Neural cell (in vitro differentiated cells): Measurements from ENCODE around the gene ZBTB7B. TPM values are rescaled to one million over a fixed set of nuclear protein-coding genes. Genes with fewer than 3 reads are reported as not detected.

Experiments used
- H2AFZ ChIP-seq: fragments of 200-600, 300-800 bp; sonication (generic), shearing (Covaris generic); 2 replicates; pipeline ENCODE4 v1.6.0; 2014; ENCODE audit warnings: low read depth, mild to moderate bottlenecking, antibody characterized with exemption, low read length, moderate library complexity
- H3F3A ChIP-seq: fragments of 200-600 bp; shearing (Covaris generic); 2 replicates; pipeline ENCODE4 v1.6.1; 2016; ENCODE audit warnings: mild to moderate bottlenecking, moderate library complexity, mixed read lengths, antibody characterized with exemption, low read length; ENCODE audit not compliant: insufficient read depth, poor library complexity, severe bottlenecking
- H3K27ac ChIP-seq: fragments of 200-600, 300-800 bp; sonication (generic), shearing (Covaris generic); 2 replicates; pipeline ENCODE4 v1.5.1; 2014; ENCODE audit warnings: mild to moderate bottlenecking, low read length, moderate library complexity
- H3K27me3 ChIP-seq: fragments of 300-800, 200-600 bp; sonication (generic), shearing (Covaris generic); 2 replicates; pipeline ENCODE4 v1.6.0; 2014; ENCODE audit warnings: mild to moderate bottlenecking, low read depth, low read length, moderate library complexity; ENCODE audit not compliant: insufficient read depth
- H3K36me3 ChIP-seq: fragments of 300-800, 200-600 bp; sonication (generic), shearing (Covaris generic); 2 replicates; pipeline ENCODE4 v1.5.1; 2014; ENCODE audit warnings: mild to moderate bottlenecking, antibody characterized with exemption, low read length, moderate library complexity; ENCODE audit not compliant: insufficient read depth
- H3K4me2 ChIP-seq: fragments of 300-800, 200-600 bp; sonication (generic), shearing (Covaris generic); 2 replicates; pipeline ENCODE4 v1.6.0; 2014; ENCODE audit warnings: mild to moderate bottlenecking, low read length
- H3K4me3 ChIP-seq: fragments of 300-800, 200-600 bp; sonication (generic), shearing (Covaris generic); 2 replicates; pipeline ENCODE4 v1.5.1; 2014; ENCODE audit warnings: mild to moderate bottlenecking, low read length, moderate library complexity
- H3K79me2 ChIP-seq: fragments of 200-600 bp; shearing (Covaris generic); replicated peaks from 2 replicates; pipeline ENCODE4 v1.6.0; 2014; ENCODE audit warnings: mild to moderate bottlenecking, low read length, moderate library complexity; ENCODE audit not compliant: insufficient read depth
- H3K9ac ChIP-seq: fragments of 300-800, 200-600 bp; sonication (generic), shearing (Covaris generic); 2 replicates; pipeline ENCODE4 v1.6.1; 2016; ENCODE audit warnings: mild to moderate bottlenecking, low read length, mixed read lengths
- H3K9me2 ChIP-seq: fragments of 200-600 bp; shearing (Covaris generic); 2 replicates; pipeline ENCODE4 v1.6.1; 2016; ENCODE audit warnings: mild to moderate bottlenecking, low read length, mixed read lengths; ENCODE audit not compliant: insufficient read depth
- H3K9me3 ChIP-seq: fragments of 200-600, 300-800 bp; sonication (generic), shearing (Covaris generic); 2 replicates; pipeline ENCODE4 v1.6.1; 2016; ENCODE audit warnings: mild to moderate bottlenecking, mixed run types, low read length, moderate library complexity, mixed read lengths
- H4K20me1 ChIP-seq: fragments of 200-600 bp; shearing (Covaris generic); 2 replicates; pipeline ENCODE4 v1.6.1; 2016; ENCODE audit warnings: mild to moderate bottlenecking, mixed run types; ENCODE audit not compliant: insufficient read depth
- CTCF ChIP-seq: fragments of 450-650 bp; IDR thresholded peaks from 2 replicates; pipeline ENCODE4 v1.5.1; 2014; ENCODE audit warnings: antibody characterized with exemption, mild to moderate bottlenecking, moderate library complexity; ENCODE audit not compliant: poor library complexity, severe bottlenecking
- EP300 ChIP-seq: fragments of 450-650 bp; conservative IDR thresholded peaks from 2 replicates; pipeline ENCODE4 v1.6.1; 2014; ENCODE audit warnings: antibody characterized with exemption, mild to moderate bottlenecking, moderate library complexity; ENCODE audit not compliant: poor library complexity, severe bottlenecking
- EZH2 ChIP-seq: fragments of 200-600, 300-800 bp; shearing (Covaris generic), sonication (generic); IDR thresholded peaks from 2 replicates; pipeline ENCODE4 v1.6.1; 2014; ENCODE audit warnings: antibody characterized with exemption, low read length, borderline replicate concordance, mild to moderate bottlenecking; ENCODE audit not compliant: insufficient read depth, poor library complexity, severe bottlenecking
- MXI1 ChIP-seq: fragments of 450-650 bp; conservative IDR thresholded peaks from 2 replicates; pipeline ENCODE4 v1.6.1; 2014; ENCODE audit warnings: antibody characterized with exemption, mild to moderate bottlenecking; ENCODE audit not compliant: poor library complexity, severe bottlenecking
- POLR2AphosphoS5 ChIP-seq: IDR thresholded peaks from 2 replicates; pipeline ENCODE4 v1.6.1; 2012
- RAD21 ChIP-seq: fragments of 450-650 bp; conservative IDR thresholded peaks from 2 replicates; pipeline ENCODE4 v1.6.1; 2014; ENCODE audit warnings: antibody characterized with exemption, mild to moderate bottlenecking, moderate library complexity
- SMC3 ChIP-seq: fragments of 450-650 bp; conservative IDR thresholded peaks from 2 replicates; pipeline ENCODE4 v1.6.1; 2014; ENCODE audit warnings: antibody characterized with exemption, mild to moderate bottlenecking, moderate library complexity; ENCODE audit not compliant: poor library complexity
- TAF1 ChIP-seq: IDR thresholded peaks from 2 replicates; pipeline ENCODE4 v1.6.1; 2012; ENCODE audit warnings: low read depth
- polyA plus RNA-seq: library from polyadenylated mRNA; depleted of rRNA; stranded (reverse); fragments of >200 nt; gene quantifications from 2 replicates; pipeline ENCODE4 v1.2.3, GENCODE V29; 2014
- TF ChIP-seq, protein P1 (sequence below): IDR thresholded peaks from 2 replicates; pipeline ENCODE4 v1.6.1; 2012; ENCODE audit warnings: borderline replicate concordance

ZBTB7B gene
- polyA plus RNA-seq, 1 donor from 2014 or later = 0.54 TPM

- TF ChIP-seq SMC3 (no peak), POLR2AphosphoS5 (no peak), RAD21 (no peak), TAF1 (no peak), CTCF (no peak), EP300 (no peak), MXI1 (no peak), EZH2 (no peak)
- TF ChIP-seq, protein P1, sequence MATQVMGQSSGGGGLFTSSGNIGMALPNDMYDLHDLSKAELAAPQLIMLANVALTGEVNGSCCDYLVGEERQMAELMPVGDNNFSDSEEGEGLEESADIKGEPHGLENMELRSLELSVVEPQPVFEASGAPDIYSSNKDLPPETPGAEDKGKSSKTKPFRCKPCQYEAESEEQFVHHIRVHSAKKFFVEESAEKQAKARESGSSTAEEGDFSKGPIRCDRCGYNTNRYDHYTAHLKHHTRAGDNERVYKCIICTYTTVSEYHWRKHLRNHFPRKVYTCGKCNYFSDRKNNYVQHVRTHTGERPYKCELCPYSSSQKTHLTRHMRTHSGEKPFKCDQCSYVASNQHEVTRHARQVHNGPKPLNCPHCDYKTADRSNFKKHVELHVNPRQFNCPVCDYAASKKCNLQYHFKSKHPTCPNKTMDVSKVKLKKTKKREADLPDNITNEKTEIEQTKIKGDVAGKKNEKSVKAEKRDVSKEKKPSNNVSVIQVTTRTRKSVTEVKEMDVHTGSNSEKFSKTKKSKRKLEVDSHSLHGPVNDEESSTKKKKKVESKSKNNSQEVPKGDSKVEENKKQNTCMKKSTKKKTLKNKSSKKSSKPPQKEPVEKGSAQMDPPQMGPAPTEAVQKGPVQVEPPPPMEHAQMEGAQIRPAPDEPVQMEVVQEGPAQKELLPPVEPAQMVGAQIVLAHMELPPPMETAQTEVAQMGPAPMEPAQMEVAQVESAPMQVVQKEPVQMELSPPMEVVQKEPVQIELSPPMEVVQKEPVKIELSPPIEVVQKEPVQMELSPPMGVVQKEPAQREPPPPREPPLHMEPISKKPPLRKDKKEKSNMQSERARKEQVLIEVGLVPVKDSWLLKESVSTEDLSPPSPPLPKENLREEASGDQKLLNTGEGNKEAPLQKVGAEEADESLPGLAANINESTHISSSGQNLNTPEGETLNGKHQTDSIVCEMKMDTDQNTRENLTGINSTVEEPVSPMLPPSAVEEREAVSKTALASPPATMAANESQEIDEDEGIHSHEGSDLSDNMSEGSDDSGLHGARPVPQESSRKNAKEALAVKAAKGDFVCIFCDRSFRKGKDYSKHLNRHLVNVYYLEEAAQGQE = no peak
- Histone ChIP-seq H2AFZ (no peak overlapping the region), H3F3A (no peaks in the 10 kb centered on the region), H3K36me3 (no peaks in the 10 kb centered on the region), H3K9me2 (no peaks in the 10 kb centered on the region), H3K9me3 (no peaks in the 10 kb centered on the region), H4K20me1 (no peaks in the 10 kb centered on the region), H3K9ac (no peak overlapping the region), H3K4me3 (no peak overlapping the region), H3K27me3 (no peaks in the 10 kb centered on the region), H3K27ac (no peak overlapping the region), H3K79me2 (no peaks in the 10 kb centered on the region), H3K4me2 (no peak overlapping the region)
Measured at GRCh38 chr1:155023627-155024026, 21.0 kb downstream of the ZBTB7B start.

GRCh38 chr1:155024315-155024714, 21.7 kb downstream of the ZBTB7B start:
- Histone ChIP-seq H3K79me2 (no peaks in the 10 kb centered on the region), H3K4me2 (no peak overlapping the region), H3K36me3 (no peaks in the 10 kb centered on the region), H2AFZ (no peak overlapping the region), H3K9ac (no peak overlapping the region), H3K9me2 (no peaks in the 10 kb centered on the region), H3K9me3 (no peaks in the 10 kb centered on the region), H3K27me3 (no peaks in the 10 kb centered on the region), H4K20me1 (no peaks in the 10 kb centered on the region), H3K4me3 (no peak overlapping the region), H3F3A (no peaks in the 10 kb centered on the region), H3K27ac (no peak overlapping the region)
- TF ChIP-seq EZH2 (no peak), SMC3 (no peak), MXI1 (no peak), EP300 (no peak), RAD21 (no peak), CTCF (no peak), POLR2AphosphoS5 (no peak), TAF1 (no peak)
- TF ChIP-seq, protein P1 = no peak
